ENCODE measurements around the gene IL11RA. TPM values are rescaled to one million over a fixed set of nuclear protein-coding genes. Genes with fewer than 3 reads are reported as not detected.

The IL11RA gene
- total RNA-seq, 6 experiments from 2014 or later, result 9.7 to 21.5 (median 14.7) TPM

DNA sequence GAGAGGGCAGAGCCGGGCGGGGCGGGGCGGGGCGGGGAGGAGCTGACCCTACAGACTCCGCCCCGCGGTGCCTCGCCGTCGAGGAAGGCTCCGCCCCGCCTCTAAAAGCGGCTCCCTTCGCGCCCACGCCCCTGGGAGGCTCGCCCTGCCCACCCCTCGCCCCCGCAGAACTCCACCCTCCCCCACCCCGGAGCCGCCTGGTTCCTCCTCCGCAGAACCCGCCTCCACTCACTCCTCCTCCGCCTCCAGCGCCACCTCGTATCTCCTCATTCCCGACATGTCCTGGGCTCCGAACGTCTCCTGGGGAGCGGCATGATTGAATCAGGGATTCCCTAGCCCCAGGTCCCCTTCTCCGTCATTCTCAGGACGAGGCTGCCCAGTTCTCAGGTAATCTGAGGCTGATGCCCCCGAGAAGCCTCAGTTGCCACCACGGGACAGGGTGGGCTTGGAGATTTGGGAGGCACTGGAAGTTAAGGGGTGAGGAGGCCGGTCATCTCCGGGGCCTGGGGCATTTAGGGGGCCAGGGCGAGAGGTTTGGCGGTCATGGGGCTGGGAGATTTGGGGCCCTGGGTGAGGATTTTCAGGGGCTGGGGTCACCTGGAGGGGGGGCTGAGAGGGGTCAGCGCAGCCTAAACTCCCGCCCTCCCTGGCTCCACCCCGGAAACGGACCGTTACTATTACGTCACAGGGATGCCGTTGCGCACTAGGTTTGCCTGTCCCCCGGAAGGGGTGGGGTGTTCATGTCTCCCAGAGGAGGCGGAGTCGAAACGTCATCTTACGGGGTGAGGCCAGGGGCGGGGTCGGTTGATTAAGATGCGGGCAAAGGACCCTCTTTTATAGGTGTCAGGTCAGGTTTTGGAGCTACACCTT lies 13.6 kb downstream of the IL11RA start:
- peak; percentile 86 to 93 (median 88) for ATAC-seq
- no peaks in the 10 kb centered on the region for H3K9me3 ChIP-seq
- TF ChIP-seq, protein P1, sequence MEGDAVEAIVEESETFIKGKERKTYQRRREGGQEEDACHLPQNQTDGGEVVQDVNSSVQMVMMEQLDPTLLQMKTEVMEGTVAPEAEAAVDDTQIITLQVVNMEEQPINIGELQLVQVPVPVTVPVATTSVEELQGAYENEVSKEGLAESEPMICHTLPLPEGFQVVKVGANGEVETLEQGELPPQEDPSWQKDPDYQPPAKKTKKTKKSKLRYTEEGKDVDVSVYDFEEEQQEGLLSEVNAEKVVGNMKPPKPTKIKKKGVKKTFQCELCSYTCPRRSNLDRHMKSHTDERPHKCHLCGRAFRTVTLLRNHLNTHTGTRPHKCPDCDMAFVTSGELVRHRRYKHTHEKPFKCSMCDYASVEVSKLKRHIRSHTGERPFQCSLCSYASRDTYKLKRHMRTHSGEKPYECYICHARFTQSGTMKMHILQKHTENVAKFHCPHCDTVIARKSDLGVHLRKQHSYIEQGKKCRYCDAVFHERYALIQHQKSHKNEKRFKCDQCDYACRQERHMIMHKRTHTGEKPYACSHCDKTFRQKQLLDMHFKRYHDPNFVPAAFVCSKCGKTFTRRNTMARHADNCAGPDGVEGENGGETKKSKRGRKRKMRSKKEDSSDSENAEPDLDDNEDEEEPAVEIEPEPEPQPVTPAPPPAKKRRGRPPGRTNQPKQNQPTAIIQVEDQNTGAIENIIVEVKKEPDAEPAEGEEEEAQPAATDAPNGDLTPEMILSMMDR (IDR thresholded peaks at IDR 0.05), result no peak
- peak; percentile 83 for TF ChIP-seq POLR2A (IDR thresholded peaks at IDR 0.05)
- peak overlapping the region; percentile 87 to 93 (median 89) for H3K27ac ChIP-seq
- H3K36me3 ChIP-seq, result no peaks in the 10 kb centered on the region
- peak overlapping the region; percentile 71 to 85 (median 72) for H3K4me3 ChIP-seq
- DNase-seq, result peak; percentile 97 to 98 (median 97)
- intact Hi-C loops (cut with DNase I), result no loop called here
- no peaks in the 10 kb centered on the region for H3K27me3 ChIP-seq
- H3K4me1 ChIP-seq, result peaks cover 0 to 11% (median 5%) of the 10 kb centered on the region in 4 donors
- WGBS (ENCODE audit: insufficient coverage, low coverage, low lambda C conversion rate, missing lambda C conversion rate), result 0% methylated on average over 8 of the region's 55 CpGs

DNA sequence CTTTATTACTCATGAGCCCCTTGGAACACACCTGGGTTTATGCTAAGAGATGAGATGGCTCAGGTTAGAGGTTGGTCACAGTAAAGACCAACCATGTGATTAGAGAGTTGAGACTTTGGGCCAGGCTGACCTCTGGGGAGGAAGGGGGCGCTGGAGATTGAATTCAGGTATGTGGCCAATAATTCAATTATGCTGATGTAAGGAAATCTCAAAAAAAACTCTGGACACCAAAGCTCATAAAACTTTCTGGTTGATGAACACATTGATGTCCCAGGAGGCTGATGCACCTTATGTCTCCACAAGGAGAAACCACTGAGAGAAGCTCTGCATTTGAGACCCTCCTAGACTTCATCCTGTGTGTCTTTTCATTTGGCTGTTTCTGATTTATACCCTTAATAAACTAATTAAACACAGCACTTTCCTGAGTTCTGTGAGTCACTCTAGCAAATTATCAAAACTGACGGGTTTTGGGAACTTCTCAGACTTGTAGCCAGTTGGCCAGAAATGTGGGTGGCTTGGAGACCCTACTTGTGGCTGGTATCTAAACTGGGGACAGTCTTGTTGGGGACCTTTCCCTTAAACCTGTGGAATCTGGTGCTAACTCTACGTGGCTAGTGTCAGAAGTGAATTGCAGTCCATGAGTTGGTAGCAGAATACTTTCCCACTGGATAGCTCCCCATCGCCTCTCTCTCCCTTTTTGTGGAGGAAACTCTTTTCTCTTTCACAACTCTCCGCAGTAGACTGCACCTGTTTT lies 18.0 kb downstream of the IL11RA start:
- ATAC-seq (no peak), DNase-seq (no peak)
- H3K27me3 ChIP-seq, result no peaks in the 10 kb centered on the region
- no peaks in the 10 kb centered on the region for H3K9me3 ChIP-seq
- H3K36me3 ChIP-seq, result no peaks in the 10 kb centered on the region
- H3K27ac ChIP-seq, result no peak overlapping the region
- intact Hi-C loops (cut with DNase I), result no loop called here
- H3K4me3 ChIP-seq, result no peak overlapping the region
- H3K4me1 ChIP-seq, result peaks cover 0 to 14% (median 5%) of the 10 kb centered on the region in 4 donors
- TF ChIP-seq POLR2A (IDR thresholded peaks at IDR 0.05), result no peak
- TF ChIP-seq, protein P1 (IDR thresholded peaks at IDR 0.05), result no peak
- 72% methylated on average over 2 of the region's 5 CpGs for WGBS (ENCODE audit: insufficient coverage, low coverage, low lambda C conversion rate, missing lambda C conversion rate)

DNA sequence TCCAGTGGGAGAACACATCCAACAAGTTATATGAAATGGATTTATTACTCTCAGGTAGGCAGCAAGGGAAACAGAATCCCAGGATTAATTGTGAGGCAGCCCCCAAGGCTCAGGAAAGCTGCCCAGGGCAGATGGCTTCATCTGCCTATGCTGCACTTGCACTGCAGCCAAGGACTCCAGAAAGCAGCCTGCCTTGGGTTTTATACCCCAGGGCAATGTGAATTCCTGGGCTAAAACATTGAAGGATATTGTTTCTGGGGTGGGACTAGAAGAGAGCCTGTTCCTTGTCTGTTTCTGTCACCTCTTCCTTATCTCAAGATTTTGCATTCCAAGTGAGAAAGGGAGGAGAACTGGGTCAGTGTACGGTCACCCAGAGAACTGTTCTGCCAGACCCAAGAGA lies 19.3 kb downstream of the IL11RA start:
- Histone ChIP-seq H3K9me3 (no peaks in the 10 kb centered on the region), H3K27me3 (no peaks in the 10 kb centered on the region), H3K4me1 (peaks cover 0 to 13% (median 5%) of the 10 kb centered on the region in 4 donors), H3K4me3 (no peak overlapping the region), H3K36me3 (no peaks in the 10 kb centered on the region), H3K27ac (no peak overlapping the region)
- TF ChIP-seq POLR2A (IDR thresholded peaks at IDR 0.05), result no peak
- TF ChIP-seq, protein P1 (IDR thresholded peaks at IDR 0.05), result no peak
- no peak for ATAC-seq
- DNase-seq, result no peak
- intact Hi-C loops (cut with DNase I), result no loop called here
- no CpG with 5 or more reads among the region's 1 CpG for WGBS (ENCODE audit: insufficient coverage, low coverage, low lambda C conversion rate, missing lambda C conversion rate)

DNA sequence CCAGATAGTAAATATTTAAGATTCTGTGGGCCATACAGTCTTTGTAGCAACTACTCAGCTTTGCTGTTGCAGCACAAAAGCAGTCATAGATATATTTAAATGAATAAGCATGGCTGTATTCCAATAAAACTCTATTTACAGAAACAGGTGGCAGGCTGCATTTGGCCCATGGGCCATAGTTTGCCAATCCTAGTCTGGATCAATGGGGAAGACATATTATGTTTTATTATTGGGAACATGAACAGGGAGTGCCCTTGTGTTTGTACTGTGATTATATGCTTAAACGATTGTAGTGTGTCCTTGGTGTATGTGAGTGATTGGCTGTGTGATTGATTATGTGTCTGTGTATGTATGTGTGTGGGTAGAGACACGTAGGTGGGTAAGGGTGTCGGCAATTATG lies 22.5 kb downstream of the IL11RA start:
- intact Hi-C loops (cut with DNase I), result no loop called here
- 46% methylated on average over 3 of the region's 3 CpGs for WGBS (ENCODE audit: insufficient coverage, low coverage, low lambda C conversion rate, missing lambda C conversion rate)
- no peaks in the 10 kb centered on the region for H3K36me3 ChIP-seq
- no peak overlapping the region for H3K27ac ChIP-seq
- H3K4me3 ChIP-seq, result no peak overlapping the region
- no peaks in the 10 kb centered on the region for H3K27me3 ChIP-seq
- TF ChIP-seq POLR2A (IDR thresholded peaks at IDR 0.05), result no peak
- TF ChIP-seq, protein P1 (IDR thresholded peaks at IDR 0.05), result no peak
- H3K9me3 ChIP-seq, result no peaks in the 10 kb centered on the region
- peak in 1 of 4 donors; percentile 12 for ATAC-seq
- no peak for DNase-seq
- peaks cover 0 to 7% (median 0%) of the 10 kb centered on the region in 4 donors for H3K4me1 ChIP-seq

All from right lobe of liver (tissue), 6 donors.